GM19468 (cell line): Measurements from ENCODE around the gene KBTBD7.
"Not testable (repeated sequence)": the region's sequence is repeated elsewhere in the genome, so short reads cannot be mapped to it uniquely, and the experiment has no call there.

Experiments used
- ATAC-seq: cut with Tn5 transposase; IDR thresholded peaks from one replicate; pipeline ENCODE4 v1.9.1; 2021; ENCODE audit warnings: mild to moderate bottlenecking, moderate library complexity, moderate number of reproducible peaks; ENCODE audit not compliant: unreplicated experiment; ENCODE audit errors: extremely low read depth

The KBTBD7 gene

DNA sequence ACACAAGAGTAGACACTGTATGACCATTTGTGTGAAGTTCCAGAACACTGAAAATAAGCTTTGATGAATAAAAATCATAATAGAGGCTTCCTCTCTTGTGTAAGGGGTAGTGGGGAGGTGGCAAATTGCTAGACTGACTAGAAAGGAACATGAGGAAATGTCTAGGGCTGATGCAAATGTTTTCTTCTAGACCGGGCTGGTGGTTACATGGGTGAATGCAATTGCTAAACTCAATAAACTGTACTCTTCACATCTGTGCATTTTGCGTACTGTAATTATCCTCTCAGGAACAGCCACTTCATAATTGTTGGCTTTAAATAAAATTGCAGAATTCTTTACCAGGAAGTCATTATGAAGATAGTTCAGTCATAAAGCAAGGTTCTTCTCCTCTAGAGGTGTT lies 5.2 kb upstream of the KBTBD7 start:
- ATAC-seq: peak; percentile 45

DNA sequence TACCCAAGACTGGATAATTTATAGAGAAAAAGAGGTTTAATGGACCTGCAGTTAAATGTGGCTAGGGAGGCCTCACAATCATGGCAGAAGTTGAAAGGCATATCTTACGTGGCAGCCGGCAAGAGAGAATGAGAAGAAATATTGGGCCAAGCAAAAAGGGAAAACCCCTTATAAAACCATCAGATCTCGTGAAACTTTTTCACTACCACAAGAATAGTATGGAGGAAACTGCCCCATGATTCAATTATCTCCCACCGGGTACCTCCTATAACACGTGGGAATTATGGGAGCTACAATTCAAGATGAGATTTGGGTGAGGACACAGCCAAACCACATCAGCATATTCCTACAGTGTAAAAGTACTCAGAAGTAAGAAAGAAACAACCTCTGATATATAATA lies 4.7 kb upstream of the KBTBD7 start:
- no peak for ATAC-seq

DNA sequence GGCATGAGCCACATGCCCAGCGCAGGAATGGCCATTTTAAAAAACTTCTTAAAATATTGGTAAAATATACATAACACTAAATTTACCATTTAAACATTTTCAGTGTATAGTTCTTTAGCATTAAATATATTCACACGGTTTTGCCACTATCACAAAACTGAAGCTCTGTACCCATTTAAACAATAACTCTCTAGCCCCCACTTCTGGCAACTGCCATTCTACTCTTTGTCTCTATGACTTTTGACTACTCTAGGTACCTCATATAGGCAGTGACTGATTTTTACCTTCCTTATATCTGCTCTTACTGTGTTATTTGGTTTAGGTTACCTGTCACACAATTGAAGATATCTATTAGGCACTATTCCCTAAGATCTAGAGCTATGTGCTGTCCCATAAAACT lies 2.3 kb upstream of the KBTBD7 start:
- ATAC-seq: no peak

DNA sequence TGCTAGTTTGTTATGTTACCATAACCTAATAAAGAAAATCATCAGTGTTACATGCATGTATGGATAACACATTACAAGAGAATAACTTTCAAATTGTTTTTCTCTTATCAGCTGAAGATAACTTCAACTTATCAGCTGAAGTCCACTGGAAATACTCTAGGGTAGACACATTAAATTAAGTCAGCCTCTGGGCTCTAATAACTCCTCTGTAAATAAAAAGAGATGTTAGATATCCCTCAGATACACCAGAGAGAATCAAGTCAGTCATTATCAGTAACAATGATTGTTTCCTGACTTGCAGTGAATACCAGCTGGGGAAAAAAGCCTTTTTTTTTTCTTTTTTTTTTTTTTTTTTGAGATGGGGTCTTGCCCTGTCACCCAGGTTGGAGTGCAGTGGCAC lies 1.6 kb upstream of the KBTBD7 start:
- ATAC-seq: no peak

DNA sequence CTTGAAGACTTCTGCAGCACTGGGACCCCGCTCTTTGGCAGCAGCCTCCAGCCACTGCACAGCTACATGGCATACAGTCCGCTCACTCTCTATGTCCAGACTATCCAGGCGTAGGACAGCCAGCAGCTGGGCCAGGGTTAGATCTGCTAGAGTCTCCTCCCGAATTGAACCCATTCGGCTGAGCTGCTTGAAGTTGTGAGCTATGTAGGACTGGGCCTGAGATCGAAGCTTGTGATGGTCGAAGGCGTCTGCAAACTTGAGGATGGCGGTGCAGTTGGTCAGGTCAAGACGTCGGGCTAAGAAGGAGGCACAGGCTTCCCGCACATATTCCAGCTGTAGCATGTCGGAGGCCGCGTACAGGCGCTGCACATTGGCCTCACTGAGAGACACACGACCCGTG lies 900 bp downstream of the KBTBD7 start:
- no peak for ATAC-seq

DNA sequence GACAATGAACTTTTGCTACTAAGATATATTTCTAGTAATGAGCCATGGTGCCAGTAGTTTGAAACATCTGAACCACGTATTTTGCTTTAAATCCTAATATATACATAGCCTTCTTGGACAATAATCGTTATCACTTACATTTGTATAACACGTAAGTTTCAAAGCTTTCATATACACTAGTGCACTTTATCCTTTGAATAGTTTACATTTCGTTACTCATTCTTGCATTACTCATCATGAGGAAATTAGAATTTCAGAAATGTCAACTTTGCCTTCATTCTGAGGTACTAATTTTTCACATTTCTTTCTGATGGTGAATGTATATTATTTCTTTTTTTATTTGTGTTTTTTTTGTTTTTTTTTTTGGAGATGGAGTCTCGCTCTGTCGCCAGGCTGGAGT lies 5.8 kb downstream of the KBTBD7 start:
- no peak for ATAC-seq

DNA sequence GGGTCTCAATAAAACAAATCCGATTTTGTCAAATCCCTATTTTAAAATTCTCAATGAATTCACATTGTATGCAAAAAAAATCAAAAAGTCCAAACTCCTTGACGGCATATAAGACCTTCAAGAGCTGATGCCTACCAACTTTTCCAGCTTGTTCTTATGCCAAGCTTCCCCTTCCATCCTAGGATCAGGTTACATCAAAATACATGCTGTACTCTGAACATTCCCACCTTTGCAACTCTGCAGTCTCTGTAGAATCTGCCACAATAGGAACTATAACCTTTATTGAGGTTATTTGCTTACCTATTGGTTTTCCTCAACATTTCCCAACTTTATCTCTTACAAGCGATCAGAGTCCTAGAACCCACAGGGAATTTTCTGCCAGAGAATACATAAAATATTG lies 7.9 kb downstream of the KBTBD7 start:
- ATAC-seq: no peak

DNA sequence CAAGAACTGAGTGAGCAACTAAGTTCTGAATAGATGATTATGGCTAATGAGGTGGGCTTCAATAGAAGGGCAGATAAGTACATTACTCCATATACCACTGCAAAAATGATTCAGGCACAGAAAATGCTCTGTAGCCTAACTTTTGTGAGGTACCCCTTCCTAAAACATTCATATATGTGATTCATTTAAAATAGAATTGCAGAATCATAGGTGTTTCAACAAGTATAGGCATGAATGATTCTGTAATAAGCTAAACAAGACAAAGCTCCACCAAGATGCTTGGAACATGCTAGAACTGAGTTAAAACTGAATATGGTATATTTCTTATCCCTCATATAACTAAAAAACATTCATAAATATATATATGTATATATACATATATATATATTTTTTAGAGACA lies 12.1 kb downstream of the KBTBD7 start:
- no peak for ATAC-seq

DNA sequence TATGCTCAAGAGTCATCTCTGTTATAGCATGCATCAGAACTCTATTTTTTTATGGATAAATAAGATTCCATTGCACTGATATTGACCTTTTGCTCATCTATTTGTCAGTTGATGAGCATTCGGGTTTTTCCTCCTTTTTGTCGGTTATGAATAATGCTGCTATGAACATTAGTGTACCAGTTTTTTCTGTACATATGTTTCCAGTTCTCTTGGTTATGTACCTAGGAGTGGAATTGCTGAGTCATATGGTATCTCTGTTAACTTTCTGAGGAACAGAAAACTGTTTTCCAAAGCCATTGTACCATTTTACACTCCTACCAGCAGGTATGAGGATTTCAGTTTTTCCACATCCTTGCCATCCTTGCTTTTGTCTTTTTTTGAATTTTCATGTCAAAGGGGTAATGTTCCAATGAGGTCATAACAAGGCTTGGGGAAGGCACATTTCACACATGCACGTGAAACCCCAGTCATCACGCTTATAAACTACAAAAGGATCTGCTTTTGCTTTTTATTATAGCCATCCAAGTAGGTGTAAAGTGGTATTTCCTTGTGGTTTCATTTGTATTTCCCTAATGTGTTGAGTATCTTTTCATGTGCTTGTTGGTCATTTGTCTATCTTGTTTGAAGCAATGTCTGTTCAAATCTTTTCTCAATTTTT lies 14.6 kb downstream of the KBTBD7 start:
- no peak for ATAC-seq

DNA sequence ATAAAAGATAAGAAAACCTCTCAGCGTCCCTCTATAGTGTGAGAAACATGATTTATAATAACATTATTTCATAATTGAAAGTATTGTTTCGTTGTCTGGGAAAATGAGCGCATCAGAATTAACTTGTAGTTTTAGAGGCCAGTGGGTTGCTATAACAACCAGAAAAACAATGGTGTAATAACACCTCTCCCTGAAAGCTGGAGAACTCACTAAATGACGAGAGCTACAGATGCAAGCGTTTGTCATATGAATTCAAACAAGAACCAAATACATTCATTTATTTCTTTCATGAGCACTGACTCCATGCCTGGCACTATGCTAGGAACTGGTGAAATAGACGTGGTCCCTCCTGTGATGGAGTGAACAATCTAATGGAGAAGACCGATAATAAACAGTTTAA lies 16.3 kb downstream of the KBTBD7 start:
- ATAC-seq: no peak

DNA sequence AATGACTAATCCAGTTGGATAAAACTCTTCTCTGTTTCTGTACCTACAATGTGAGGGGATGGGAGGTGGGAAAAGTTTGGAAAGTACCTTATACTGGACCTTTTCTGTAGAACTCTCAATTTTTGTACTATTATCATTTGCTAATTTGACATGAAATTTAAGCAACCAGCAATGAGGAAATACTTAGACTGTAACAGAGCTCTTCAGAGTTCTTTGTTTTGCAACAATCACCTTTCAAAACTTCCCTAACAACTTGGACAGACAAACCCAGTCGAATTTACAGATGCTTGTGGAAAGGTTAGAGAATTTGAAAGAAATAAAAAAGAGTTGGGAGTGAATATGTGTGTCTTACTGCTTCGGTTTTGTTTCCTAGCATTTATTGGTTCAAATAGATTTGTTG lies 16.8 kb downstream of the KBTBD7 start:
- no peak for ATAC-seq

DNA sequence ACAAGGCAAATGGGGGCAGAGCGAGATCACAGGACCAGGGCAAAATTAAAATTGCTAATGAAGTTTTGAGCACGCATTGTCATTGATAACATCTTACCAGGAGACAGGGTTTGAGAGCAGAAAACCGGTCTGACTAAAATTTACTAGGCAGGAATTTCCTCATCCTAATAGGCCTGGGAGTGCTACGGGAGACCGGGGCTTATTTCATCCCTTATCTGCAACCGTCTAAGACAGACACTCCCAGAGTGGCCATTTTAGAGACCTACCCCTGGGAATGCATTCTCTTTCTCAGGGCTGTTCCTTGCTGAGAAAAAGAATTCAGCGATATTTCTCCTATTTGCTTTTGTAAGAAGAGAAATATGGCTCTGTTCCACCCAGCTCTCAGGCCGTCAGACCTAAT lies 18.8 kb downstream of the KBTBD7 start:
- not testable (repeated sequence) for ATAC-seq

DNA sequence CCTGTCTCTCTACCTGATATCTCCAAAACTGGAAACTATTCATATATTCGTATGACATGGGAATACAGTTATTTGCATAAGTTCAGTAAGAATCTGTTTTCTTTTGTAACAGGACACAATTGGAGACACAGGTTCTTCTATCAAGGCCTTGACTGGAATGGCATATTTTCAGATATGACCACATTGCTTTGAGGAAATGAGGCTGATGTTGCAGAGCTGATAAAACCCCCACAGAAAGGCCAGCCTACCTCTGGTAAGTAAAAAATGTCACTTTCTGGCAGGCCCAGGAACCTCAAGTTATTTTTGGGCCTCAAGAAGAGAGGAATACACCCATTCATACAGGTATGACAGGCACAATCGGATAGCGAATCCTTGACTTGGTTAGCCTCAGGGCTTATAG lies 32.2 kb downstream of the KBTBD7 start:
- ATAC-seq: no peak

DNA sequence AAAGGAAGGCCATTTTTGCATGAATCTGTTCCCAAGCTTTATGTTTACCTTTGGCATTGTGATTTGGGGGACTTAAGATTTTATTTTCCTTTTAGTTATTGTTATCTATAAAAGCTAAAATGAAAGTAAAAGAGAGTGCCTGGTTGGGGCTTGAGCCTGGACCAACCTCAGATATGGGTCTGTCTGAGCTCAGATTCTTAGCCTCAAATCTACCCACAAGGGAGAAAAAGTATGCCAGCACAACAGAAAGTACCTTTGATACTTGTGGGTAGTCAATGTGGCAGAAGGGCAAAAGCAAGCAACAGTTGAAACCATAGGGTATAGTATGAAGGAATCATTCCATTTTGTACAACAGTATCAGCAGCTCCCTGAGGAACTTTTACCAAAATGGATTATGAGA lies 35.2 kb downstream of the KBTBD7 start:
- ATAC-seq: no peak

DNA sequence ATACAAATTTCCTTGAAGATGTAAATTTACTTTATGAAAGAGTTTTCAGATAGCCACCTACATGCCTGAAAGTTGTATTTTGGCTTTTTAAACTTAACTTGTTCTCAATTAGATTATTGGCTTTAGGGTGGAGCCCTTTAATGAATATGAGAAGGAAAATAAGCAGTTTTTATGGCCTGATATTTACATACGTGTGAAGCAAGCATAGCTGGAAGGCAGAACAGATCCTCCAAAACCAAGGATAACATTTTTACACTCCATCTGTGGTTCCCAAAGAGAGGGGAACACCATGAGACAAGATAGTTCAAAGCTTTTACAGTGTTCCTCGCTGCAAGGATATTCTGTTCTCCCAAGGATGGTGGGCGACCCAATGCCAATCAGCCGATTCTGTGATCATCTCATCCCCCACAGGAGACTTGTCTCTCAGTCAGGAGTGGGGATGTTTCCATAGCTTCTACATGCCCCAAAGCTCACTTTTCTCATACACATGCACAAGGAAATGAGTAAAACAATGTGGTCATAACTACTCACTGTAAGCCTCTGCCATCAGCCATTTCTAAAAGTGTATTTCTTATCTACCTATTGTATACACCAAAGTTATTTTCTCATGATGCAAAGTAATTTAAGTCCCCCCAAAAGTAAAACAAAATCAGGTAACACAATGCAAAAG lies 37.2 kb downstream of the KBTBD7 start:
- no peak for ATAC-seq

DNA sequence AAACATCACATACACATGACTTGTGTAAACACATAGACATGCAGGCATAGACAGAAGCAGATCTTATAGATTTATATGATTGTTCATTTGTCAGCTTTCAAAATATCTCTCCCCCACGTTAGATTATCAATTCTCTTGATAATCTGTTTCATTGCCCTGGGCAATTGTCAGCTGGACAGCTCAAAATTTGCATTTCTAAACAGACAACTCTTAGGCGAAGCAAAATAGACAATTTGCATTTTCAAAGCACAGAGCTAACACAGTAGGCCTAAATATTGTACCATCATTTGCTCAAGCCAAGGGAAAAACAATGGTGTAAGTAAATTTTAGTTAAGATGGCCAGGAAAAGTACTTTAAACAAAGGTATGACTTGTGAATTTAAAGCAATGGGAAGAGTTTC lies 37.7 kb downstream of the KBTBD7 start:
- ATAC-seq: no peak

DNA sequence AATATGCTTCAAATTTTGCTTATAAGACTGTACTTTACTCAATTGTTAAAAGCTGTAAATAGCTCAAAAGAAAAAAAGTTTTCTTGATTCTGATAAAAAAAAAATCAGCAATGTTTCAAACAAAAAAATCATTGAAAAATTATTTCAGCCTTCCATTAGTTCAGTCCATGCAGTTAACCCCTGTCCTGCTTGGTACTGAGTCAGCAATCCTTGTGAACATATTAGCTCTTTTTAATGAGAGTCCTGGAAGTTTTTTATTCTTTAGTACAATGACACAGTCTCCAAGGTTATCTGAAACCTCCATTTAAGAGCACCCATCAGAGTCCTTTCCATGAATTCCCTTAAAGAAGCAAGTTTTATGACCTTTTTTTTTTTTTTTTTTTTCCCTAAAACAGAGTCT lies 40.3 kb downstream of the KBTBD7 start:
- no peak for ATAC-seq

DNA sequence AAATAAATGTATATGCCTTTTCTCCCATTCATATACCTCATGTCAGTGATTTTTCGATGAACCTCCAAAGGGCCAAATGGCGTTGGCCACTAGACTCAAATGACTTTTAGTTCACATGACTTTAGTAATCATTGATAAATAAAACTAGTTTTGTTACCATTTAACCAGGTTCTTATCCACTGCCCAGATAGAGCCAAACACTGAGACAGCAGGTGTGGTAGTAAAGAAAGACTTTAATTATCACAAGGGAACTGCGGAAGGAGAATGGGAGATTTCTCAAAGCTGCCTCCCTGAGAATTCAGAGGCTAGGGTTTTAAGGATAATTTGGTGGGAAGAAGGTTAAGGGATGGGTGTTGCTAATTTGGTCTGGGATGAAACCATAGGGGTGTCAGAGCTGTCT lies 42.4 kb downstream of the KBTBD7 start:
- ATAC-seq: no peak

DNA sequence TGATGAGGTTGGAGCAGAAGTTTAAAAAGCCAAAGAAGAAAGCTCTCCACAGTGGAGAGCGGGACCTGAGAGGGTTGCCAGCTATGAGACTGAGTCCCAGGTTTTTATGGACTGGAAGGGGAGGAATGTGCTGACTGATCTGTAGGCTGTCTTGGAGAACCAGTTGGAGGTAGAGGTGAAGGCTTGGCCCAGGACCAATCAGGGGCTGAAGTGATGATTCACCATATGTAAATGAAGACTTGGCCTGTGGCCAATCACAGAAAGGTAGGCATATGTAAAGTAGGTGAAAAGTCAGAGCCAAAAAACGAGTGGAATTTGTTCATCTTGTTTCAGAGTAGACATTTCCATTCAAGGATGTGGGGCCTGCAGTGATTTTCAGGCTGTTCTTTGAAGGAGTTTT lies 44.3 kb downstream of the KBTBD7 start:
- no peak for ATAC-seq

DNA sequence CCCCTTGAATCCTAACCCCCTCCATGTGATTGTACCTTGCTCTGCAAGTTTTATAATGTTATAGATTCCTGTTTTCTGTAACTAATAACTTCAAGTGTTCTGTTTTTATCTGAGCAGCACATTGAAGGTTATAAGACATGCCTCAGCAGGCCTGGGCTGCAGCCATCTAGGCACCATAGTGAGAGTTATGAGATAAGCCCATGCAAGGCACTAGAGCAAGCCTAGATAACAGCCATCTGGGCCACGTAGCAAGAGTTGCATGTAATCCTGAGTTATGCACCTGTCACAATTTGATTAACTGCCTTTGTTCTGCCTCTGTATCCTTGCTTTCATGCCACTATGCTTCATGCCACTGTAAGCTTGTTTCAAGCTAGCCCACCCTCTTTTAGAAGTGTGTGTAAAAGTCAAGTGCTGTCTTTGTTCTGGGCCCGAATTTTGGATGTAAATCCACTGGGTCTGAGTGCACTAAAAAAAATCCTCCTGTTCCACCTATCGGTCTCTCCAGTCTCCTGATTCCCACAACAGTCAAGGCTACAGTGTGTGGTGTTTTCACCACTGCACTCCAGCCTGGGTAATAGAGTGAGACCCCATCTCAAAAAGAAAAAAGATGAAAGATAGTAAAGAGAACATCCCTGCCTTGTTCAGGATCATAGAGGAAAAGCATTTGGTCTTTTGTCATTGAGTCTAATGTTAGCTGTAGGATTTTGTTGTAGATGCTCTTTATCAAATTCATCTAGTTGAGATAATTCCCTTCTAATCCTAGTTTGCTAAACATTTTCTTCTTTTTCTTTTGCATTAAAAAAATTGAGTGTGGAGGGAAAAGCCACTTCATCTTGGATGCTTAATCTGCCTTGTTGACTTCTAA lies 45.7 kb downstream of the KBTBD7 start:
- no peak for ATAC-seq

DNA sequence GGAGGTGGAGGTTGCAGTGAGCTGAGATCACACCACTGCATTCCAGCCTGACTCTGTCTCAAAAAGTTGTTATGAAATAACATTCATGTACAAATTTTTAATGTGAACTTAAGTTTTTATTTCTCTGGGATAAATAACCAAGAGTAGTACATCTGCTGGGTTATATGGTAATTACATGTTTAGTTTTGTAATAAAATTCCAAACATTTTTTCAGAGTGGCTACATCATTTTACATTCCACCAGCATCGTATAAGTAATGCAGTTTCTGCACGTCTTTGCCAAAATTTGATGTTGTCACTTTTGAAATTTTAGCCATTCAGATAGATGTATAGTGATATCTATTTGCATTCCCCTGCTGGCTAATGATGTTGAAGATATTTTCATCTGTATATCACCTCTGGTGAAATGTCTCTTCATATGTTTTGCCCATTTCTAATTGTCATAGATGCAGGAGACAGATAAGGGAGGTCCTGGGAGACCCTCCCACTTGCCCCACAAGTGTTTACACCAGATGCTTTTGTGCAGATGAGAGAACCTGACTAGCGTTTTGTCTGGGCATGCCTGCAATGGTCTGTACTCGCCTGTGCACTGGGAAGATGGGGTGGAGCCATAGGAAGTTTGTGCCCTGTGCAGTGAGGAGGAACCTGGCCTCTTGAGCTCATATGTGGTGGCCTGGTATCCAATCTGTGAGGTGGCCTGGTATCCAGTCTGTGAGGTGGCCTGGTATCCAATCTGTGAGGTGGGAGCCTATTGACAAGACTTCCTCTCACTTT lies 49.0 kb downstream of the KBTBD7 start:
- ATAC-seq: no peak
